Measurements from ENCODE around the gene PSAP. TPM values are rescaled to one million over a fixed set of nuclear protein-coding genes. Genes with fewer than 3 reads are reported as not detected.

The PSAP gene
- total and polyA plus RNA-seq, 2 experiments from 2014 or later, result 151 to 391 TPM

DNA sequence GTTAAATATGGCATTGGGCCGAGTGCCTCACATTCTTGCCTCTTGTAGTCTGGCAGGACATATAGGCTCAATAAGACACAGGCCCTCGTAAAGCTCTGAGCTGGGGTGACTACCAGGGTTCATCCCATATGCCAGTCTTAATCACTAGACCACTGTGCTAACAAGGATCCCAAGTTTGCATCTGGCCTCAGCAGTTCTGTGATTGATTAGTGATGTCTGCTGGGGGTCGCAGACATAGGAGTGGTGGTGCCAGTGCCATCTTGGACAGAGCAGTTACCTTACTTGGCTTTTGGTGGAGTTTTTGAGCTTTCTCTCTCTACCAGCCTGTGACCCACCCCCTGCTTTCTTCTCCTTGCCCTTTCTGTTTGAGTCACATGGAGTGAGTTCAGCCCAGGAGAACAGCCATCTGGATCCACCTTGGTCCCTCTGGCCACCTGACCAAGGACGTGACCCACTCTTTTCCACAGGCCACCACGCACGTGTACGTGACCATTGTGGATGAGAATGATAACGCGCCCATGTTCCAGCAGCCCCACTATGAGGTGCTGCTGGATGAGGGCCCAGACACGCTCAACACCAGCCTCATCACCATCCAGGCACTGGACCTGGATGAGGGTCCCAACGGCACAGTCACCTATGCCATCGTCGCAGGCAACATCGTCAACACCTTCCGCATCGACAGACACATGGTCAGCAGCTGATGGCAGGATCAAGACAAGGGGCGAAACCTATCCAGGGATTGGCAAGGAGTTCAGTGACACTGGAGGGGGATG, 73.7 kb downstream of the PSAP start (continued):
- TF ChIP-seq, protein P1, sequence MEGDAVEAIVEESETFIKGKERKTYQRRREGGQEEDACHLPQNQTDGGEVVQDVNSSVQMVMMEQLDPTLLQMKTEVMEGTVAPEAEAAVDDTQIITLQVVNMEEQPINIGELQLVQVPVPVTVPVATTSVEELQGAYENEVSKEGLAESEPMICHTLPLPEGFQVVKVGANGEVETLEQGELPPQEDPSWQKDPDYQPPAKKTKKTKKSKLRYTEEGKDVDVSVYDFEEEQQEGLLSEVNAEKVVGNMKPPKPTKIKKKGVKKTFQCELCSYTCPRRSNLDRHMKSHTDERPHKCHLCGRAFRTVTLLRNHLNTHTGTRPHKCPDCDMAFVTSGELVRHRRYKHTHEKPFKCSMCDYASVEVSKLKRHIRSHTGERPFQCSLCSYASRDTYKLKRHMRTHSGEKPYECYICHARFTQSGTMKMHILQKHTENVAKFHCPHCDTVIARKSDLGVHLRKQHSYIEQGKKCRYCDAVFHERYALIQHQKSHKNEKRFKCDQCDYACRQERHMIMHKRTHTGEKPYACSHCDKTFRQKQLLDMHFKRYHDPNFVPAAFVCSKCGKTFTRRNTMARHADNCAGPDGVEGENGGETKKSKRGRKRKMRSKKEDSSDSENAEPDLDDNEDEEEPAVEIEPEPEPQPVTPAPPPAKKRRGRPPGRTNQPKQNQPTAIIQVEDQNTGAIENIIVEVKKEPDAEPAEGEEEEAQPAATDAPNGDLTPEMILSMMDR (conservative IDR thresholded peaks at IDR 0.05; ENCODE audit: low read depth in 2 of 2), result no peak
- no peak for TF ChIP-seq JUNB (IDR thresholded peaks at IDR 0.05; ENCODE audit: unreplicated experiment)

DNA sequence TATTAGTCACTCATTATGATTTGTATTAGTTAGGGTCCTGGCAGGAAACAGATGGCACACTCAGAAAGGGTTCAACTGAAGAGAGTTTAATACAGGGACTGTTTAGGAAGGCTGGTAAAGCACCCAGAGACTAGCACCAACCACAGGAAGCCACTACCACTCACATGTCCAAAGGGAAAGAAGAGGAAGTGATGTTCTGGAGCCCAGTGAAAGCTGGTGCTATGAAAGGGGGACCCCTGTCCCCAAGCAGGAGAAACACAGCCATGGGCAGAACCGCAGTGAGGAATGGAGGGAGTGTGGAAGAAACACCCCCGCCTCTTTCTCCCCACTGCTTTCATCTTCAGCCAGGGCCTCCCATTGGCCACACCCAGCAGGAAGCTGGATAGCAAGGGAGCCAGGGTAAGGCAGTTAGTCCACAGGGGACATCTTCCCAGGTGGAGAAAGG, 74.5 kb downstream of the PSAP start:
- no peaks in the 10 kb centered on the region for H3K36me3 Mint-ChIP-seq (ENCODE audit: low read depth)
- H3K27ac Mint-ChIP-seq, result no peak overlapping the region
- H3K36me3 ChIP-seq (ENCODE audit: insufficient read depth), result no peaks in the 10 kb centered on the region
- H3K4me3 ChIP-seq, result no peak overlapping the region
- no peak overlapping the region for H2AFZ ChIP-seq
- H3K4me1 ChIP-seq (ENCODE audit: insufficient read depth), result no peaks in the 10 kb centered on the region
- peaks cover 12% of the 10 kb centered on the region for H3K4me1 Mint-ChIP-seq
- ATAC-seq (no peak), DNase-seq (ENCODE audit: low spot score) (no peak)
- no peak overlapping the region for H3K27ac ChIP-seq (ENCODE audit: low read depth)
- H3F3A ChIP-seq (replicated peaks; ENCODE audit: low read depth), result no peaks in the 10 kb centered on the region
- H3K79me2 ChIP-seq (replicated peaks; ENCODE audit: insufficient read depth), result no peaks in the 10 kb centered on the region
- peaks cover 11% of the 10 kb centered on the region for H3K27me3 Mint-ChIP-seq (ENCODE audit: insufficient read depth, low read depth, poor library complexity)
- TF ChIP-seq, protein P1 (conservative IDR thresholded peaks at IDR 0.05; ENCODE audit: low read depth in 2 of 2), result 0 out of 4 replicates have a peak, but pooled peaks of 1 of the 2 experiments have one; percentile 2
- no peak for TF ChIP-seq POLR2AphosphoS5 (IDR thresholded peaks at IDR 0.05; ENCODE audit: low read depth)
- no peaks in the 10 kb centered on the region for H3K9me2 ChIP-seq (ENCODE audit: insufficient read depth)
- H4K20me1 ChIP-seq (replicated peaks; ENCODE audit: insufficient read depth), result no peaks in the 10 kb centered on the region
- peaks cover 12% of the 10 kb centered on the region; the same call in 1 of the 2 replicates for H3K27me3 ChIP-seq (ENCODE audit: insufficient read depth)
- H3K4me2 ChIP-seq, result no peak overlapping the region
- 0 out of 3 replicates have a peak, but pooled peaks cover 2% of the 10 kb centered on the region for H3K9me3 Mint-ChIP-seq
- H3K4me3 Mint-ChIP-seq, result no peak overlapping the region

DNA sequence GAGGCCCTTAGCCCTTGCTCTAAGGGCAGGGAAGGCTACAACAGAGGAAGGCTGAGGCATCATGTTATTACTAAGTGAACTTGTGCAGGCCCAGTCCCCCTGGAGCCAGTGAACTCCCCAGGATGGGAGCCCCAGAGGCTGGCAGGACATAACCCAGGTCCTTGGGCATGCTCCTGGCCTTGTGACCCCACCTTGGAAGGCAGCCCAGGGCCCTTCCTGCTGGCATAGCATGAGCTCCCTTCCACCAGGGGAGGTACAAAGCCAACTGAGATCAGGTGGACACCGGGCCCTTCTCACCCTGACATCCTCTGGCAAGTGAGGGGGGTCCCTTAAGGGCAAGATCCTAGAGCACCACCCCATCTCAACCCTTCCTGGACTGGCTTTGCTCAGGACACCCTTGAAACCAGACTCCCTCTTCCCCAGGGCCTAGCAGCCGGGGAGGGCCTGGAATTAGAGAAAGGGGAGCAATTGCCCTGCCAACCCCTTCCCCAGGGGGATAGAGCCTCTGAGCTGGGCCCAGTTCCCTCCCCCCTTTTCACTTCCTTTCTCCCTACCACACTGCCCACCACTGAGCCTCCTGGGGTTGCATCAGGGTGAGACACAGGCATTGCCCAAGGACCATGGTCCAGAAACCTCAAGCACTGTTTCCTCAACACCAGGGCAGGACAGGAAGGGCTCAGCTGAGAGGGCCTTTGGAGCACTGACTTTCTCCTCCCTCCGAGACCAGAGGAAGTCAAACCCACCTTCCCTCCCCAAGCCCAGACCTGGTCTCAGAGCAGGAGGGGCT, 75.9 kb downstream of the PSAP start:
- Histone ChIP-seq H3K4me2 (no peak overlapping the region), H2AFZ (no peak overlapping the region), H3K9me2 (ENCODE audit: insufficient read depth) (no peaks in the 10 kb centered on the region), H4K20me1 (replicated peaks; ENCODE audit: insufficient read depth) (no peaks in the 10 kb centered on the region), H3K27me3 (ENCODE audit: insufficient read depth) (peaks cover 12% of the 10 kb centered on the region; the same call in 1 of the 2 replicates), H3K79me2 (replicated peaks; ENCODE audit: insufficient read depth) (no peaks in the 10 kb centered on the region), H3F3A (replicated peaks; ENCODE audit: low read depth) (no peaks in the 10 kb centered on the region), H3K27ac (ENCODE audit: low read depth) (no peak overlapping the region), H3K36me3 (ENCODE audit: insufficient read depth) (no peaks in the 10 kb centered on the region), H3K4me3 (no peak overlapping the region), H3K4me1 (ENCODE audit: insufficient read depth) (no peaks in the 10 kb centered on the region)
- H3K4me3 Mint-ChIP-seq, result no peak overlapping the region; the same call in 2 of the 3 replicates
- DNase-seq (ENCODE audit: low spot score) (no peak), ATAC-seq (no peak)
- no peak overlapping the region for H3K27ac Mint-ChIP-seq
- peaks cover 6% of the 10 kb centered on the region; the same call in 2 of the 3 replicates for H3K4me1 Mint-ChIP-seq
- 0 out of 3 replicates have a peak, but pooled peaks cover 2% of the 10 kb centered on the region for H3K9me3 Mint-ChIP-seq
- no peaks in the 10 kb centered on the region for H3K36me3 Mint-ChIP-seq (ENCODE audit: low read depth)
- H3K27me3 Mint-ChIP-seq (ENCODE audit: insufficient read depth, low read depth, poor library complexity), result peaks cover 12% of the 10 kb centered on the region
- TF ChIP-seq NANOG (IDR thresholded peaks at IDR 0.05; ENCODE audit: borderline replicate concordance), result no peak
- no peak for TF ChIP-seq STAT1 (IDR thresholded peaks at IDR 0.05; ENCODE audit: unreplicated experiment)
- TF ChIP-seq EZH2 (IDR thresholded peaks at IDR 0.05; ENCODE audit: low read depth, unreplicated experiment), result no peak
- TF ChIP-seq POLR2AphosphoS5 (IDR thresholded peaks at IDR 0.05; ENCODE audit: low read depth), result no peak
- no peak for TF ChIP-seq ZNF114 (CRISPR knock-in tag; IDR thresholded peaks at IDR 0.05)
- no peak for TF ChIP-seq EZH2phosphoT487 (IDR thresholded peaks at IDR 0.05; ENCODE audit: unreplicated experiment)
- TF ChIP-seq, protein P2, sequence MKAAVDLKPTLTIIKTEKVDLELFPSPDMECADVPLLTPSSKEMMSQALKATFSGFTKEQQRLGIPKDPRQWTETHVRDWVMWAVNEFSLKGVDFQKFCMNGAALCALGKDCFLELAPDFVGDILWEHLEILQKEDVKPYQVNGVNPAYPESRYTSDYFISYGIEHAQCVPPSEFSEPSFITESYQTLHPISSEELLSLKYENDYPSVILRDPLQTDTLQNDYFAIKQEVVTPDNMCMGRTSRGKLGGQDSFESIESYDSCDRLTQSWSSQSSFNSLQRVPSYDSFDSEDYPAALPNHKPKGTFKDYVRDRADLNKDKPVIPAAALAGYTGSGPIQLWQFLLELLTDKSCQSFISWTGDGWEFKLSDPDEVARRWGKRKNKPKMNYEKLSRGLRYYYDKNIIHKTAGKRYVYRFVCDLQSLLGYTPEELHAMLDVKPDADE (IDR thresholded peaks at IDR 0.05), result no peak
- TF ChIP-seq JUNB (IDR thresholded peaks at IDR 0.05; ENCODE audit: unreplicated experiment), result no peak
- TF ChIP-seq ZNF331 (CRISPR knock-in tag; IDR thresholded peaks at IDR 0.05; ENCODE audit: low read depth), result no peak
- TF ChIP-seq, protein P3, sequence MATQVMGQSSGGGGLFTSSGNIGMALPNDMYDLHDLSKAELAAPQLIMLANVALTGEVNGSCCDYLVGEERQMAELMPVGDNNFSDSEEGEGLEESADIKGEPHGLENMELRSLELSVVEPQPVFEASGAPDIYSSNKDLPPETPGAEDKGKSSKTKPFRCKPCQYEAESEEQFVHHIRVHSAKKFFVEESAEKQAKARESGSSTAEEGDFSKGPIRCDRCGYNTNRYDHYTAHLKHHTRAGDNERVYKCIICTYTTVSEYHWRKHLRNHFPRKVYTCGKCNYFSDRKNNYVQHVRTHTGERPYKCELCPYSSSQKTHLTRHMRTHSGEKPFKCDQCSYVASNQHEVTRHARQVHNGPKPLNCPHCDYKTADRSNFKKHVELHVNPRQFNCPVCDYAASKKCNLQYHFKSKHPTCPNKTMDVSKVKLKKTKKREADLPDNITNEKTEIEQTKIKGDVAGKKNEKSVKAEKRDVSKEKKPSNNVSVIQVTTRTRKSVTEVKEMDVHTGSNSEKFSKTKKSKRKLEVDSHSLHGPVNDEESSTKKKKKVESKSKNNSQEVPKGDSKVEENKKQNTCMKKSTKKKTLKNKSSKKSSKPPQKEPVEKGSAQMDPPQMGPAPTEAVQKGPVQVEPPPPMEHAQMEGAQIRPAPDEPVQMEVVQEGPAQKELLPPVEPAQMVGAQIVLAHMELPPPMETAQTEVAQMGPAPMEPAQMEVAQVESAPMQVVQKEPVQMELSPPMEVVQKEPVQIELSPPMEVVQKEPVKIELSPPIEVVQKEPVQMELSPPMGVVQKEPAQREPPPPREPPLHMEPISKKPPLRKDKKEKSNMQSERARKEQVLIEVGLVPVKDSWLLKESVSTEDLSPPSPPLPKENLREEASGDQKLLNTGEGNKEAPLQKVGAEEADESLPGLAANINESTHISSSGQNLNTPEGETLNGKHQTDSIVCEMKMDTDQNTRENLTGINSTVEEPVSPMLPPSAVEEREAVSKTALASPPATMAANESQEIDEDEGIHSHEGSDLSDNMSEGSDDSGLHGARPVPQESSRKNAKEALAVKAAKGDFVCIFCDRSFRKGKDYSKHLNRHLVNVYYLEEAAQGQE (IDR thresholded peaks at IDR 0.05; ENCODE audit: unreplicated experiment), result no peak
